Measurements from ENCODE around the gene EEF1AKMT2.

DNA sequence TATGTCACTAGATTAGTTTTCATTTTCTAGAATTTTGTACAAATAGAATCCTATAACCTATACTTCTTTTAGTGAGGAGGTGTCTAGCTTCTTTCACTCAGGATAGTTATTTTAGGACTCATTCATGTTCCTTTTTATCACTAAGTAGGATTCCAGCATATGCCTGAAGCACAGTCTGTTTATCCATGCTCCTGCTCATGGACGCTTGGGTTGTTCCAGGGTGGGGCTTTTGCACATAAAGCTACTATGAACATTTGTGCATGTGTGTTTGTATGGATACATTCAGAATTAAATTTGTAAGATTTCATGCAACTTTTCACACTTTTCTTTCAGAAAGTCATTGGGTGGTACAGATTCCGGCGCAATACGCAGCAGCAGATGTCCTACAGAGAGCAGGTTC lies 34.6 kb upstream of the EEF1AKMT2 start:
- no peak for TF ChIP-seq ZNF510 (CRISPR knock-in tag; IDR thresholded peaks at IDR 0.05; ENCODE audit: low read depth)
- TF ChIP-seq, protein P1, sequence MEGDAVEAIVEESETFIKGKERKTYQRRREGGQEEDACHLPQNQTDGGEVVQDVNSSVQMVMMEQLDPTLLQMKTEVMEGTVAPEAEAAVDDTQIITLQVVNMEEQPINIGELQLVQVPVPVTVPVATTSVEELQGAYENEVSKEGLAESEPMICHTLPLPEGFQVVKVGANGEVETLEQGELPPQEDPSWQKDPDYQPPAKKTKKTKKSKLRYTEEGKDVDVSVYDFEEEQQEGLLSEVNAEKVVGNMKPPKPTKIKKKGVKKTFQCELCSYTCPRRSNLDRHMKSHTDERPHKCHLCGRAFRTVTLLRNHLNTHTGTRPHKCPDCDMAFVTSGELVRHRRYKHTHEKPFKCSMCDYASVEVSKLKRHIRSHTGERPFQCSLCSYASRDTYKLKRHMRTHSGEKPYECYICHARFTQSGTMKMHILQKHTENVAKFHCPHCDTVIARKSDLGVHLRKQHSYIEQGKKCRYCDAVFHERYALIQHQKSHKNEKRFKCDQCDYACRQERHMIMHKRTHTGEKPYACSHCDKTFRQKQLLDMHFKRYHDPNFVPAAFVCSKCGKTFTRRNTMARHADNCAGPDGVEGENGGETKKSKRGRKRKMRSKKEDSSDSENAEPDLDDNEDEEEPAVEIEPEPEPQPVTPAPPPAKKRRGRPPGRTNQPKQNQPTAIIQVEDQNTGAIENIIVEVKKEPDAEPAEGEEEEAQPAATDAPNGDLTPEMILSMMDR (CRISPR knock-in tag; IDR thresholded peaks at IDR 0.05) = no peak
- TF ChIP-seq ZNF737 (CRISPR knock-in tag; IDR thresholded peaks at IDR 0.05; ENCODE audit: borderline replicate concordance) = no peak
- TF ChIP-seq ARNT (IDR thresholded peaks at IDR 0.05) = no peak
- TF ChIP-seq SKI (IDR thresholded peaks at IDR 0.05; ENCODE audit: partially characterized antibody) = no peak
